ENCODE results near the gene OTOP2. TPM values are rescaled to one million over a fixed set of nuclear protein-coding genes. Genes with fewer than 3 reads are reported as not detected.
A peak's percentile ranks its signal among the peaks of the same experiment; 100 is the strongest.

Gene OTOP2
- not detected for total RNA-seq

- Mint-ChIP-seq H3K27ac (no peak within 1 kb of the TSS), H3K9me3 (no peaks in the 10 kb centered on the region), H3K4me1 (peaks cover 4% of the 10 kb centered on the region), H3K36me3 (no peaks in the 10 kb centered on the region), H3K4me3 (no peak within 1 kb of the TSS), H3K27me3 (peaks cover 56% of the 10 kb centered on the region)
- POLR2A ChIA-PET: interaction anchor here (0.6 kb wide), 1 partner anchor 117 kb away, joined by 3 read pairs; no protein-coding TSS in a partner anchor
- no peak for ATAC-seq (ENCODE audit: low read depth)
- peak; percentile 43 for DNase-seq
Observed at GRCh38 chr17:74924250-74924948, at the start of gene OTOP2. OTOP2 (plus strand) TSS chr17:74924273; CDS start chr17:74924633, 360 bp downstream.

GRCh38 chr17:74874615-74875037, 49.4 kb upstream of the OTOP2 start:
- POLR2A ChIA-PET: interaction anchor here (0.6 kb wide), 1 partner anchor 416 kb away, joined by 4 read pairs; no protein-coding TSS in a partner anchor
- no peak overlapping the region for H3K4me3 Mint-ChIP-seq
- no peaks in the 10 kb centered on the region for H3K9me3 Mint-ChIP-seq
- DNase-seq: no peak
- H3K36me3 Mint-ChIP-seq: peaks cover 10% of the 10 kb centered on the region
- peaks cover 2% of the 10 kb centered on the region for H3K27me3 Mint-ChIP-seq
- no peak overlapping the region for H3K27ac Mint-ChIP-seq
- no peak for ATAC-seq (ENCODE audit: low read depth)
- peaks cover 25% of the 10 kb centered on the region for H3K4me1 Mint-ChIP-seq

GRCh38 chr17:74875155-74875976, 48.7 kb upstream of the OTOP2 start:
- H3K36me3 Mint-ChIP-seq: peaks cover 10% of the 10 kb centered on the region
- POLR2A ChIA-PET: no interaction called here
- ATAC-seq (ENCODE audit: low read depth): no peak
- DNase-seq: no peak
- no peak overlapping the region for H3K27ac Mint-ChIP-seq
- H3K4me1 Mint-ChIP-seq: peaks cover 24% of the 10 kb centered on the region
- H3K9me3 Mint-ChIP-seq: no peaks in the 10 kb centered on the region
- no peak overlapping the region for H3K4me3 Mint-ChIP-seq
- H3K27me3 Mint-ChIP-seq: peaks cover 2% of the 10 kb centered on the region

- Mint-ChIP-seq H3K36me3 (peaks cover 8% of the 10 kb centered on the region), H3K4me1 (peaks cover 22% of the 10 kb centered on the region), H3K27me3 (peaks cover 2% of the 10 kb centered on the region), H3K9me3 (no peaks in the 10 kb centered on the region), H3K27ac (no peak overlapping the region), H3K4me3 (no peak overlapping the region)
- ATAC-seq (ENCODE audit: low read depth) (no peak), DNase-seq (no peak)
- POLR2A ChIA-PET: no interaction called here
Observed at GRCh38 chr17:74875977-74876593, 48.0 kb upstream of the OTOP2 start.

GRCh38 chr17:74877592-74878548, 46.2 kb upstream of the OTOP2 start:
- POLR2A ChIA-PET: interaction anchor here (0.6 to 0.7 kb wide), 2 partner anchors 139 to 159 kb away, joined by 3 read pairs; no protein-coding TSS in a partner anchor
- no peak for DNase-seq
- Mint-ChIP-seq H3K27me3 (peaks cover 2% of the 10 kb centered on the region), H3K4me3 (no peak overlapping the region), H3K9me3 (no peaks in the 10 kb centered on the region), H3K4me1 (peaks cover 9% of the 10 kb centered on the region), H3K27ac (no peak overlapping the region), H3K36me3 (no peaks in the 10 kb centered on the region)
- no peak for ATAC-seq (ENCODE audit: low read depth)

- ATAC-seq (ENCODE audit: low read depth) (no peak), DNase-seq (no peak)
- POLR2A ChIA-PET: interaction anchor here (0.7 kb wide), 1 partner anchor 17 kb away, joined by 3 read pairs; no protein-coding TSS in a partner anchor
- H3K27me3 Mint-ChIP-seq: peaks cover 2% of the 10 kb centered on the region
- H3K4me3 Mint-ChIP-seq: no peak overlapping the region
- no peaks in the 10 kb centered on the region for H3K36me3 Mint-ChIP-seq
- peaks cover 8% of the 10 kb centered on the region for H3K4me1 Mint-ChIP-seq
- no peaks in the 10 kb centered on the region for H3K9me3 Mint-ChIP-seq
- no peak overlapping the region for H3K27ac Mint-ChIP-seq
Observed at GRCh38 chr17:74878658-74879057, 45.4 kb upstream of the OTOP2 start.

- no peaks in the 10 kb centered on the region for H3K36me3 Mint-ChIP-seq
- H3K27ac Mint-ChIP-seq: no peak overlapping the region
- H3K27me3 Mint-ChIP-seq: peaks cover 3% of the 10 kb centered on the region
- H3K9me3 Mint-ChIP-seq: no peaks in the 10 kb centered on the region
- peaks cover 3% of the 10 kb centered on the region for H3K4me1 Mint-ChIP-seq
- no peak overlapping the region for H3K4me3 Mint-ChIP-seq
- ATAC-seq (ENCODE audit: low read depth) (no peak), DNase-seq (no peak)
- POLR2A ChIA-PET: interaction anchor here (0.7 kb wide), 1 partner anchor 18 kb away, joined by 3 read pairs; no protein-coding TSS in a partner anchor
Observed at GRCh38 chr17:74879308-74879707, 44.8 kb upstream of the OTOP2 start.

- POLR2A ChIA-PET: no interaction called here
- ATAC-seq (ENCODE audit: low read depth) (no peak), DNase-seq (no peak)
- H3K4me1 Mint-ChIP-seq: no peaks in the 10 kb centered on the region
- no peaks in the 10 kb centered on the region for H3K36me3 Mint-ChIP-seq
- H3K9me3 Mint-ChIP-seq: no peaks in the 10 kb centered on the region
- peaks cover 4% of the 10 kb centered on the region for H3K27me3 Mint-ChIP-seq
- H3K4me3 Mint-ChIP-seq: no peak overlapping the region
- no peak overlapping the region for H3K27ac Mint-ChIP-seq
Observed at GRCh38 chr17:74881073-74881472, 43.0 kb upstream of the OTOP2 start.

- no peaks in the 10 kb centered on the region for H3K4me1 Mint-ChIP-seq
- POLR2A ChIA-PET: no interaction called here
- no peak for ATAC-seq (ENCODE audit: low read depth)
- H3K36me3 Mint-ChIP-seq: no peaks in the 10 kb centered on the region
- no peak for DNase-seq
- peaks cover 5% of the 10 kb centered on the region for H3K27me3 Mint-ChIP-seq
- H3K27ac Mint-ChIP-seq: no peak overlapping the region
- no peak overlapping the region for H3K4me3 Mint-ChIP-seq
- no peaks in the 10 kb centered on the region for H3K9me3 Mint-ChIP-seq
Observed at GRCh38 chr17:74882517-74883240, 41.4 kb upstream of the OTOP2 start.

- Mint-ChIP-seq H3K4me1 (no peaks in the 10 kb centered on the region), H3K4me3 (no peak overlapping the region), H3K27ac (no peak overlapping the region), H3K36me3 (no peaks in the 10 kb centered on the region), H3K9me3 (no peaks in the 10 kb centered on the region), H3K27me3 (peaks cover 5% of the 10 kb centered on the region)
- DNase-seq (no peak), ATAC-seq (ENCODE audit: low read depth) (no peak)
- POLR2A ChIA-PET: no interaction called here
Observed at GRCh38 chr17:74883241-74883745, 40.8 kb upstream of the OTOP2 start.

- H3K27me3 Mint-ChIP-seq: peaks cover 27% of the 10 kb centered on the region
- no peaks in the 10 kb centered on the region for H3K4me1 Mint-ChIP-seq
- DNase-seq (no peak), ATAC-seq (ENCODE audit: low read depth) (no peak)
- no peak overlapping the region for H3K4me3 Mint-ChIP-seq
- no peaks in the 10 kb centered on the region for H3K36me3 Mint-ChIP-seq
- no peaks in the 10 kb centered on the region for H3K9me3 Mint-ChIP-seq
- H3K27ac Mint-ChIP-seq: no peak overlapping the region
- POLR2A ChIA-PET: no interaction called here
Observed at GRCh38 chr17:74888469-74888868, 35.6 kb upstream of the OTOP2 start.

- Mint-ChIP-seq H3K27ac (no peak overlapping the region), H3K4me3 (no peak overlapping the region), H3K36me3 (no peaks in the 10 kb centered on the region), H3K27me3 (peaks cover 42% of the 10 kb centered on the region), H3K4me1 (peaks cover 2% of the 10 kb centered on the region), H3K9me3 (no peaks in the 10 kb centered on the region)
- no peak for DNase-seq
- POLR2A ChIA-PET: no interaction called here
- ATAC-seq (ENCODE audit: low read depth): no peak
Observed at GRCh38 chr17:74890554-74890953, 33.5 kb upstream of the OTOP2 start.
